SK-N-MC (cell line): Measurements from ENCODE around the gene FAR1.

Source experiments
- EZH2 ChIP-seq: fragments of 200-600 bp; sonication (generic); IDR thresholded peaks from one replicate; pipeline ENCODE4 v1.6.1; 2017; ENCODE audit warnings: antibody characterized with exemption
- POLR2AphosphoS5 ChIP-seq: IDR thresholded peaks from 2 replicates; pipeline ENCODE4 v1.6.1; 2012; ENCODE audit warnings: mild to moderate bottlenecking, low read depth, low read length, borderline replicate concordance

DNA sequence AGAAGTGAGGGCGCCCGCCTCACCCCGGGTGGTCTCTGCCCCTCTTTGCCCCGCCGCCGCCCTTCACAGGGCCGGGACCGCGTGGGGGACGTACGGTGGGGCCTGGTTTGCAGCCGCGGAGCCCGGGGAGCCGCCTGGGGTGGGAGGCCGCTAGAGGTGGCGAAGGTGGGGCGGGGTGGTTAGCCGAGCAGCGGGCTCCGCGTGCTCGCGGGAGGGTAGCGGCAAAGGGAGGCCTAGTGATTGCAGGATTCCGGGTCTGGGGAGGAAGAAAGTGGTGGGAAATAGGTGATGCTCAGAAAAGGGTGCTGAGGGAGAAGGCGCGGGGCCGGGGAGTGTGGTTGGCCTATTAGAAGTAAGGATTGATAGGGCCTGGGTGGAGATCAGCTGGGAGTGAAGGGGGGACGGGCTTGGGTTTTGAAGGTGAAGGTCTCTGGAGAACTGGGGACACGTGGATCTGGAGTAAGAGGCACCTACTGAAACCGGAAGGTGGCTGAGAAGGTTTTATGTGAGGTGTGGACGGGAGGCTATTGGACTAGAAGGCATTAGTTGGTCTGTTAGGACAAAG lies 571 bp downstream of the FAR1 start:
- TF ChIP-seq POLR2AphosphoS5 (no peak), EZH2 (no peak)
